Posterior vena cava (tissue), 2 donors: ENCODE results near the gene PEX10. TPM values are rescaled to one million over a fixed set of nuclear protein-coding genes. Genes with fewer than 3 reads are reported as not detected.
A peak's percentile ranks its signal among the peaks of the same experiment; 100 is the strongest.

Source experiments
- DNase-seq: peaks from one replicate; pipeline ENCODE4 v3.0.0-alpha.2; 2020; ENCODE audit warnings: low spot score
- intact Hi-C, 2 donors: fragments of 100-400 bp; cut with DNase I; formaldehyde crosslinking; loops; one replicate each; pipeline versions ENCODE4 v1.14.1 to v1.14.2; 2022 to 2023
- total RNA-seq, 2 donors: library from RNA; stranded (reverse); fragmentation: NEBNext Ultra II Directional; extraction: Animal tissue kit (Norgen Biotek cat#: 25700); gene quantifications; one replicate each; pipeline ENCODE4 v1.2.1, GENCODE V29; 2021
- donor health status: DM: yes; HTN: yes; CAD: no.
- donor health status: DM: yes; HTN: yes; CAD: no.

PEX10 gene
- total RNA-seq, 2 donors from 2014 or later: 10.9 to 13.1 TPM

- intact Hi-C loops: loop anchor here in 1 of 2 donors (2.0 to 10.0 kb wide), 2 partner anchors 137 to 1013 kb away; no protein-coding TSS in a partner anchor
These were observed 466 bp downstream of the PEX10 start for GRCh38 chr1:2411801-2412394.

GRCh38 chr1:2409745-2410144 is 2.6 kb downstream of the PEX10 start:
- DNase-seq: no peak
- intact Hi-C loops: loop anchor here in 1 of 2 donors (10.0 kb wide), 1 partner anchor 1015 kb away; no protein-coding TSS in a partner anchor

More at GRCh38 chr1:2411801-2412394, 466 bp downstream of the PEX10 start:
- DNase-seq: peak; percentile 88

- no peak for DNase-seq
- intact Hi-C loops: no loop called here
These were observed 3.5 kb downstream of the PEX10 start for GRCh38 chr1:2408859-2409276.

- no peak for DNase-seq
- intact Hi-C loops: no loop called here
These were observed 3.9 kb downstream of the PEX10 start for GRCh38 chr1:2408456-2408855.

- no peak for DNase-seq
- intact Hi-C loops: no loop called here
These were observed 4.4 kb downstream of the PEX10 start for GRCh38 chr1:2407991-2408275.

GRCh38 chr1:2407166-2407990 is 5.0 kb downstream of the PEX10 start:
- no peak for DNase-seq
- intact Hi-C loops: no loop called here

- intact Hi-C loops: no loop called here
- no peak for DNase-seq
These were observed 5.8 kb downstream of the PEX10 start for GRCh38 chr1:2406451-2407041.

GRCh38 chr1:2405588-2406295 is 6.6 kb downstream of the PEX10 start:
- intact Hi-C loops: no loop called here
- no peak for DNase-seq

- no peak for DNase-seq
- intact Hi-C loops: no loop called here
These were observed 7.4 kb downstream of the PEX10 start for GRCh38 chr1:2404890-2405511.

GRCh38 chr1:2404142-2404889 is 8.0 kb downstream of the PEX10 start:
- intact Hi-C loops: no loop called here
- no peak for DNase-seq

- no peak for DNase-seq
- intact Hi-C loops: no loop called here
These were observed 9.1 kb downstream of the PEX10 start for GRCh38 chr1:2403273-2403672.

GRCh38 chr1:2402420-2402819 is 9.9 kb downstream of the PEX10 start:
- no peak for DNase-seq
- intact Hi-C loops: no loop called here

- no peak for DNase-seq
- intact Hi-C loops: no loop called here
These were observed 11.3 kb downstream of the PEX10 start for GRCh38 chr1:2400950-2401649.

GRCh38 chr1:2400576-2400909 is 11.8 kb downstream of the PEX10 start:
- no peak for DNase-seq
- intact Hi-C loops: no loop called here

- intact Hi-C loops: no loop called here
These were observed 12.3 kb downstream of the PEX10 start for GRCh38 chr1:2399890-2400575.

GRCh38 chr1:2398871-2399270 is 13.5 kb downstream of the PEX10 start:
- intact Hi-C loops: no loop called here
- DNase-seq: no peak

More at GRCh38 chr1:2399890-2400575, 12.3 kb downstream of the PEX10 start:
- DNase-seq: no peak

- intact Hi-C loops: no loop called here
- DNase-seq: no peak
These were observed 15.2 kb downstream of the PEX10 start for GRCh38 chr1:2397007-2397679.
